HG03060 (cell line): ENCODE results near the gene FCHSD2.
"Not testable (repeated sequence)": the region's sequence is repeated elsewhere in the genome, so short reads cannot be mapped to it uniquely, and the experiment has no call there.

ENCODE experiments used
- ATAC-seq: cut with Tn5 transposase; IDR thresholded peaks from one replicate; pipeline ENCODE4 v1.9.1; 2021; ENCODE audit warnings: low read depth, moderate number of reproducible peaks; ENCODE audit not compliant: unreplicated experiment

Gene FCHSD2

DNA sequence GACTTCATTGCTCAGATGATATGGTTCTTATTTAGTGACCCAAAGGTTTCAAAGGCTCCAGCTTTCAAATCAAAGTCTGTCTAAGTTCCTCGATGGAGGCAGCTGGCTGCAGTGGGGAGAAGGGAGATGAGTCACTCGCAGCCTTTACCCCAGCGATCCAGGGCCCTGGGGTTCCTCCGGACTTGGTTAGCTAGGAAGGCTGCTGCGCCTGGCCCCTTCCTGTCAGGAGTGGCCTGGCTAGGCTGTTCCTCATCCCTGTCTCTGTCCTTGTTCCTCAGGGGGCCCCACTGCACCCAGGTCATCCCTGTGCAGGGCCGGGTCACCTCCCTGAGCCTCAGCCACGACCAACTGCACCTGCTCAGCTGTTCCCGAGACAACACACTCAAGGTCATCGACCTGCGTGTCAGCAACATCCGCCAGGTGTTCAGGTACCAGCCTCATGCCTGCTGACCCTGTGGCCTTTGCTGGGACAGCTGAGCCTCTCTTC, 314.0 kb downstream of the FCHSD2 start:
- no peak for ATAC-seq

DNA sequence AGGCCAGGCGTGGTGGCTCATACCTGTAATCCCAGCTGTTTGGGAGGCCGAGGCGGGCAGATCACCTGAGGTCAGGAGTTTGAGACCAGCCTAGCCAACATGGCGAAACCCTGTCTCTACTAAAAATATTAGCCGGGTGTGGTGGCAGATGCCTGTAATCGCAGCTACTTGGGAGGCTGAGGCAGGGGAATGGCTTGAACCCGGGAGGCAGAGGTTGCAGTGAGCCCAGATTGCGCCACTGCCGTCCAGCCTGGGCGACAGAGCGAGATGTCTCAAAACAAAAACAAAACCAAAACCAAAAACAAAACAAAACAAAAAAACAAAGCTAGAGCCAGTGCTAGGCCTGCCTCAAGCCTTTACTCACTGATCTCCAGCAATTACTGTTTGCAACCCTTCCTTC, 314.5 kb downstream of the FCHSD2 start:
- ATAC-seq = not testable (repeated sequence)

DNA sequence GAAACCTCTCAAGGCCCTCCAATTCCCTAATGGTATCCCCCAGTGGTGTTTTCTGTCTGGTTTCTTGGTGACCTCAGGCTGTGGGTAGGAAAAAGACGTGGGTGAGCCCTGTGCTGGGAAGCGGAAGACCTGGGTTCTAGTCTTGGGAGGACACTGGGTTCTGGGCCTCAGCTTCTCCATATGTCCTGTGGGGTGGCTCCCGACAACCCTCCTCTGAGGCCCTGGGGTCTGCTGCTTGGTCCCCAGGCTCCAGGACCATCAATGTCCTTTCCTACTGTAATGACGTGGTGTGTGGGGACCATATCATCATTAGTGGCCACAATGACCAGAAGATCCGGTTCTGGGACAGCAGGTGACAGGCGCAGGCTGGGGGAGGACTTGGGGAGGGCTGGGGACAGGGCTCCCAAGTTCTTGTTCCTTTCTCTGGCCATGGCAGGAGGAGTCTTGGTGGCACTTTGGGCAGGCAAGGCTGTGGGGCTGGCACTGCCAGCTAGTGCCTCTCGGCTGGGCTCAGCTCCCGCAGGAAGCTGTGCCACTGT, 315.1 kb downstream of the FCHSD2 start:
- ATAC-seq = no peak

- ATAC-seq = no peak
These were observed 315.8 kb downstream of the FCHSD2 start for GRCh38 chr11:72826191-72826941.

DNA sequence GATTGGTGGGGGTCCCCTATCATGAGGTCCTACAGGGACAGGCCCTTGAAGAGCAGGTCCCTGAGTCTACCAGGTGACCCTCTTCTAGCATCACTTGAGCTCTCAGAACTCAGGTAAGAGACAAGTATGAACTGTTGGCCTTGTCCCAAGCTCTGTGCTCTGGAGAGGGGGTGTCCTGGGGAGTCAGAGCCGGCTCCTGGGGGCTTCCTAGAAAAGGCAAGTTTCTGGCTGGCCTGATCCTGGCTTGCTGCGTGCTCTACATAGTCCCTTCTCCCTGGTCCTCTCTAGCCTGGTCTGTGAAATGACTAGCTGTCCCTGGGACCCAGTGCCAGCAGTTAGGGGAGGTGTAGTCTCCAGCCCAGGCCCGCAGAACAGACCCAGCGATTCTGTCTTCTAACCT, 316.5 kb downstream of the FCHSD2 start:
- ATAC-seq = no peak

GRCh38 chr11:72824811-72825505, 317.2 kb downstream of the FCHSD2 start:
- ATAC-seq = no peak

GRCh38 chr11:72824020-72824419, 318.1 kb downstream of the FCHSD2 start:
- no peak for ATAC-seq

DNA sequence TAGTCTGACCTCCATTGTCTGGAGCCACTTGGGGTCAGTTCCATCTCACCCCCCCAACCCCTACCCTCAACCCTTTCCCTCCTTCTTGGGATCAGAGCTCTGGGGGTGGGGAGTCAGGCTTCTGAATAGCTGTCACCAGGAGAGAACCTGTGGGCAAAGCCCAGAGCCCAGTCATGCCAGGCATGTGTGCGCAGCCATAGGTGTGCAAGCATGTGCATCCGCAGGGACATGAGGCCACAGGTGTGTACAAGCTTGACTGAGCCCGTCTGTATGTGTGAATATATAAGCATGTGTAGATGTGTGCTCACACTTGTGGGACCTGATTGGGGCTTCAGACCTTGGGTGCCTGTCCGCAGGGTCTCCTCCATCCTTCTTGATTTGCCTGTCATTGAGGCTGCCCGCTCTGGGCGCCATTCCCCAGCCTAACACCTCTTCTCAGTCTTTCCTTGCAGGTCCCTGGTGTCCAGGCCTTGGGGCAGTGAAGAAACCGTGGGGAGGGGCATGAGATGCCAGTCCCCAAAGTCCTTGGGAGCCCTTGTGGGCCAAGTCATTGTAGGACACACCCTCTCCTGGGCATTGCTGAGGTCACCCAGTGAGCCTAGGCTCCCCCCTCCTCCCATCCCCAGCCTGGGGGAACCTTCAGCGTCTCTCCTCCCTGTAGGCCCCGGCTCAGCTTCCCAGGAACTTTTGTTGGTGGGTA, 318.9 kb downstream of the FCHSD2 start:
- ATAC-seq = no peak

DNA sequence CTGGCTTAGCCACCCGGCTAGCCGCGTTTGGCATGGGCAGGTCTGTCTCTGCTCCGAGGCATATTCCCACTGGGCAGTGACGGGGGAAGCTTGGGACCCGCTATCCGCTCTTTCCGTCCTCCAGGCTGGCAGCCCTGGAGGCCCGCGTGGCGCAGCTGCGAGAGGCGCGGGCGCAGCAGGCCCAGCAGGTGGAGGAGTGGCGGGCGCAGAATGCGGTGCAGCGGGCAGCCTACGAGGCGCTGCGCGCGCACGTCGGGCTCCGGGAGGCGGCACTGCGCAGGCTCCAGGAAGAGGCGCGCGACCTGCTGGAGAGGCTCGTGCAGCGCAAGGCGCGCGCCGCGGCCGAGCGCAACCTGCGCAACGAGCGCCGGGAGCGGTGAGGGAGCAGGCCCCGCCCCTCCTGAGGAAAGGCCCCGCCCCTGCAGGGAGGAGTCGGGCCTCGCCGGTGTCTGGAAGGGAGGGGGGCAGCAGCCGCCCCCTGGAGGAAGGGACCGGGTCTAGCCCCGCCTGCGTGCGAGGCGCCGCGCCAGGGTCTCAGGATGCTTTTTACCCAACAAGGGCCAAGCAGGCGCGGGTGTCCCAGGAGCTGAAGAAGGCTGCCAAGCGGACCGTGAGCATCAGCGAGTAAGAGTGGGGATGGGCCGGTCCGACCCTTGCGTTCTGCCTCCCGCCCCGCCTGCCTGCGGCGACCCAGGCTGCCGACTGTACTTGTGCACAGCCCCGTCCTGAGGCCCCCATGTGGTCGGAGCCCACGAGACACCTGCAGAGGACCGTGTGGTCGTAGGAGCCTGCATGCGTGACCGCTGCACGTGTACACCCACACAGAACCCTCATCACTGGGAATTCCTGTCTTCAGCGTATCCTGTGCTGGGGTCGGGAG, 320.0 kb downstream of the FCHSD2 start:
- ATAC-seq = no peak

GRCh38 chr11:72821221-72821919, 320.7 kb downstream of the FCHSD2 start:
- ATAC-seq = no peak

GRCh38 chr11:72820439-72821139, 321.5 kb downstream of the FCHSD2 start:
- no peak for ATAC-seq

DNA sequence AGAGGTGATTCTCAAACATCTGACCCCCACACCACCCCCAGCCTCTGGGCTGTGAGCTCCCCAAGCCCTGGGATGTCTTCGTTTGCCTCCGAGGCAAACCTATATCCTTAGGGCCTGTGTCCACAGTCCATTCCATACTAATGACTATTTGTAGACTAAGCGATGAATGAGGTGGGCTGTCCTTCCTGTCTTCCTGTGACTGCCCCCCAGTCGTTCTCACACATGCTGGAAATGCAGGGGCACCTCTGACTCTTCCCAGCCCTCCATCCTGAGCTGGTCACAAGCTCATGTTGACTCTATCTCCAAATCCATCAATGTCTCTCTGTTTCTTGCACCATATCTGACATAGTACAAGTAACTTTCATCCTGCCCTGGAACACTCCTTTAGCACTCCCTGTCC, 323.1 kb downstream of the FCHSD2 start:
- no peak for ATAC-seq

- ATAC-seq = no peak
These were observed 324.2 kb downstream of the FCHSD2 start for GRCh38 chr11:72817966-72818365.

GRCh38 chr11:72816404-72816990, 325.6 kb downstream of the FCHSD2 start:
- ATAC-seq = no peak

- no peak for ATAC-seq
These were observed 327.0 kb downstream of the FCHSD2 start for GRCh38 chr11:72815110-72815618.

DNA sequence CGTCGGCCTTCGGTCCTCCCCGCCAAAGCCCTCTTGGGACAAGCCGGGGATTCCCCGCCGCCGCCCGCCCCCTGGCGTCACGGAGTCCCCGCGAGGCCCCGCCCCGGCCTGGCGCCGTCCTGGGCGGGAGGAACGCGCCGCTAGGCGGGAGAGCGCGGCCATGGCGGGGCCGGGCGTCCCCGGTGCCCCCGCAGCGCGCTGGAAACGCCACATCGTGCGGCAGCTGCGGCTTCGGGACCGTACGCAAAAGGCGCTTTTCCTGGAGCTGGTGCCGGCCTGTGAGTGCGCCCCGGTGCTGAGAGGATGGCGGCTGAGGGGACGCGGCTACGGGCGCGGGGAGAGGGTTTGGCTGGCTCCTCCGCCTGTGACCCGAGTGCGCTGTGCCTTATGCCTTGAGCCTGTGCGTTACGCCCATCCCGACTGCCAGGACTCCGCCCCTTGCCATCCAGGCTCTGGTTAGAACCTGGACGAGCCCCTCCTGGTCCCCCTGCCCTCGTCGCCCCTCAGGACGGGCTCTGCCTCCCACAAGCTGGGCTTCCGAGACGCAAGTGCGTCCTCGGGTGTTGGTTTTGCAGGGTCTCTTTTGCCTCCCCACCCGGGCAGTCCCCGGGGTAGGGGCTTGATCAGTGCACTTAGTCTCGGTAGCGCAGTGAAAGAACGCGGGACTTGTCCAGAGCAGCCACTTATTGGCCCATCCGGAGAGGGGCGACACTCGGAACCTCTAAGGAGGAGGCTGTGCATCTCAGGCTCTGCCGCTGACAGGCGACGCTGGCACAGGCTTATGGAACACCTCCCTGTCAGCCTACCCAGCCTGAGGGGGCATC, 327.6 kb downstream of the FCHSD2 start, which contains the start of gene ATG16L2:
Gene ATG16L2, plus strand, starts transcription at position 126 of the 824 bp plus-strand sequence. Its CDS starts 35 bp downstream, at position 161.
- ATAC-seq = no peak

- ATAC-seq = no peak
These were observed 328.3 kb downstream of the FCHSD2 start for GRCh38 chr11:72813740-72814285.
